CMK (cell line): ENCODE measurements around the gene NPTN.
"Not testable (repeated sequence)": the region's sequence is repeated elsewhere in the genome, so short reads cannot be mapped to it uniquely, and the experiment has no call there.

Source experiments
- DNase-seq: peaks from one replicate; pipeline ENCODE4 v3.0.0-alpha.2; 2010; ENCODE audit warnings: low read depth

Gene NPTN

GRCh38 chr15:73570355-73571032 lies 62.7 kb downstream of the NPTN start:
- no peak for DNase-seq

DNA sequence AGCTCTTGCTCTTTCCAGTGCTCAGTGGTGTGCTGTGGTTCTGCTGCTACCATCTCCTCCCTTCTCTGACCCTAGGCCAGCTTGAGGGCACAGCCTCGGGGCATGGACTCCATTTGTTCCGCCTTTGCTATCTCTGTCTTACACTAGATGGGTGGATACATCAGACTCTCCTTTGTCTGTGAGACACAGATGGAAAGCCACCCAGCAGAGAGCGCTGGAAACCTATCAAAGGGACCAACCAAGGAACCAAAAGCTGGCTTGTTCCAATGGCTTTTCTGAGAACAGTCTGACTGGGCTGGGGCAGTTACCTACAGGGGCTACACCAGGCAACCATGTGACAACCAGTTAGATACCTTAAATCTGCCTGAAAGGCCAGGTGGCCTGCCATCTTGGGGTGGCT lies 63.8 kb downstream of the NPTN start:
- DNase-seq = no peak

- DNase-seq = no peak
These were observed 64.5 kb downstream of the NPTN start for GRCh38 chr15:73568564-73569280.

GRCh38 chr15:73567020-73567419 lies 66.2 kb downstream of the NPTN start:
- DNase-seq = no peak

GRCh38 chr15:73564255-73564654 lies 68.9 kb downstream of the NPTN start:
- no peak for DNase-seq

DNA sequence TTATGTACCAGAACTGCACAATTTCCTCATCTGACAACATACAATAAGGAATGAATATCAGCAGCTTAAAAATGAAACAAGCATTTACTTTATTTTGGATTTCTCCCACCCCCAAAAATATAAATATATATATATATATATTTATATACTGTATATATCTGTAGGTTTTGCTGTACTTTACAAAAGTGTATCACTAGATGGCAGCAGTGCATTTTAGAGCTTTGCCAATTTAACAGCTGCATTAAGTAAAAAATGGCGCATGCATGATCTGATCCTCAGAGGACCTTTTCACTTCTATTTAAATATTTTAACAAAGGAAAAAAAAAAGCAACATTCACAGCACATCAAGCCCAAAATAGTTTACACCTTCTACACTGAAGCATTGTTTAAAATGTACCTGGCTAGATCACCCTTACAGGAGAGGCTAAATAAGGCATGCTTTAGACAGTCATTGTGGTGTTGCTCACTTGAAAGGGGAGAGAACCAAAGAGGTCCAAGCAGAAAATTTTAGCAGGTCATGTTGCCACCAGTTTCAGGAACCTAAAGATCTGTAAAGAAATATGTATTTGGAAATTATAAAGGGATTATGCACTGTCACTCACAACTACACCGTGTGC lies 72.6 kb downstream of the NPTN start:
- no peak for DNase-seq

GRCh38 chr15:73558529-73558928 lies 74.7 kb downstream of the NPTN start:
- no peak for DNase-seq

DNA sequence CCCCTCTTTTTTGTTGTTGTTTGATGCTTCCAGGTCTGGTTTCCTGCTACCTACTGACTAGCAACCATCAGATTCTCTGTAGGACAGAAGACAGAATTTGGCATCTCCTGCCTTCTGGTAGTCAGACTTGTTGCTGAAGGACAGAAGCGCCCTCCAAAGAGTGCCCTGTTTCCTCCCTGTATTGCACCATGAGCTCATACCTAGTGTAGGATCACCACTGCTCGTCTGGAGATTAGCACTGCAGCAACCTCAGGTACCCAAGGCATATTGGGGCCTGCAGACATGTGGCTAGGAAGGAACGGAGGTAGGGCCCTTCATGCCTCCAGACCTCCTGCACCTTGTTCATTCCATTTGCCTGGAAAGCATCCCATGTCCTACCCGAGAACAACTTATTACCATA lies 78.1 kb downstream of the NPTN start:
- DNase-seq = no peak

DNA sequence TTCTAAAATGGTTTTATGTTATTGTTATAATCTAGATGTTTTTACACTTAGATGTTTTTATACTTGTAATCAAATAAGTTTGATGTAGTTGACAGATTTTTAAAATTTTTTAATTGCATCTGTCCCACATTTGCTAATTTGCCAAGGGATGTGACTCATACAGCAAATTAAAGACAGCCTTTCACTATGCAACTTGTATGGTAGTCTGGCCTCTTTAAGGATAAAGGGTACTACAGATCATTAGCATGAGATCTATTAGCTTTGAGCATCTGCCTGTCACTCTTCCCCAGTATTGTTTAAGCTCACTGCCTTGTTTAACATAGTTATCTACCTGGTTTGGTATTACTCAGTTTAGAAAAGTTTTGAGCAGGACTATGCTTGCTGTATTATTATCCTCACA lies 83.0 kb downstream of the NPTN start:
- DNase-seq = no peak

DNA sequence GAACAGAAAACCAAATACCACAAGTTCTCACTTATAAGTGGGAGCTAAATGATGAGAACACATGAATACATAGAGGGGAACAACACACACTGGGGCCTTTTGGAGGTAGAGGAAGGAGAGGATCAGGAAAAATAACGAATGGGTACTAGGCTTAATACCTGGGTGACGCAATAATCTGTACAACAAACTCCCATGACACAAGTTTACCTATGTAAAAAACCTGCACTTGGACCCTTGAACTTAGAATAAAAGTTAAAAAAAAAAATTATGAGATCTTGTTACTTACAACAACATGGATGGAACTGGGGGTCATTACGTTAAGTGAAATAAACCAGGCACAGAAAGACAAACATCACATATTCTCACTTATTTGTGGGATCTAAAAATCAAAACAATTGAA lies 84.3 kb downstream of the NPTN start:
- not testable (repeated sequence) for DNase-seq

DNA sequence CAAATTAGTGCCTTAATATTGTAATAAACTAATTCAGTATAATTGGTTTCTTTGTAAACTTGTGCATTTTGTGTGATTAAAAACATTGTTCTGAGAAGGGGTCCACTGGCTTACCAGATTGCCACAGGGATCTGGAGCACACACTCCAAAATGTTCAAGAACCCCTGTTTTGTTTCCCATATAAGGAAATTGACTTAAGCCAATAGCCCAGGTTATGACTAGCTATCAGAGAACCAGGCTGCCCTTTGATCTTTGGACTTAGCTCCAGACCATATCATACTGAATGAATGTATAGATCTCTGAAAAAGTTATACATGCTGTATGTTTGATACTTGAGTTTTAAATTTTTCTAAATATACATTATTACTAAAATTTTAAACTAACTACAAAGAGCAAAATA lies 91.7 kb downstream of the NPTN start:
- no peak for DNase-seq

DNA sequence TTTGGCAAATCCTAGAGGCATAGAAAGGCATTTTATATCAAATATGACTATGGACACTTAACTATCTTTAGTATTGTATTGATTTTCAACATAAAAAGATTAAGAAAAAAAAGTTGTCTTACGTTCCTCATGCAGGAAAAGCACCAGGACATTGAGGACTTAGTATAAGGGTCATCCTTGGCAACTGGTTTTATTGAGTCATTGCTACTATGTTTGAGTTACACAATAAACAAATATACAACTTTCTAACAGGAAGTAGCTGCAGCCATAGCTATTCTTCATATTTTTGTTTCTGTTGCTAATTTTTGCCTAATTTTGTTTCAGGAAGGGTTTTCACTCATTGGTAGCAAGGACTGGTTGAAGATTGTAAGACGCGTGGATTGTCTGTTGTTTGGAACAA lies 93.0 kb downstream of the NPTN start:
- DNase-seq = no peak

- DNase-seq = no peak
These were observed 93.7 kb downstream of the NPTN start for GRCh38 chr15:73539212-73540128.

- no peak for DNase-seq
These were observed 94.5 kb downstream of the NPTN start for GRCh38 chr15:73538563-73539211.

DNA sequence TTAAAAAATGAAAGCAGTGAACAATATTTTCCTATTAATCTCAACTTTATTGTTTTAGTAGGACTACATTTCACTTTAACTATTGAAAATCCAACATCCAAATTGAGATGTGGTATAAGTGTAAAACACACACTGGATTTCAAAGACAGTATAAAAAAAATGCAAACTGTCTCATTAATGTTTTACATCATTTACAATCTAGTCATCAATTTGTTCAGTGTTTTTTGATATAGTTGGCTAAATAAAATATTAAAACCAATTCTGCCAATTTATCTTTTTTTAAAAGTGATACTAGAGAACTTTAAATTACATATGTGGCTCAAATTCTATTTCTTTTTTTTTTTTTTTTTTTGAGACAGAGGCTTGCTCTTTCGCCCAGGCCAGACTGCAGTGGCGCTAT lies 95.1 kb downstream of the NPTN start:
- no peak for DNase-seq

GRCh38 chr15:73530649-73531048 lies 102.5 kb downstream of the NPTN start:
- no peak for DNase-seq

GRCh38 chr15:73527598-73527997 lies 105.6 kb downstream of the NPTN start:
- no peak for DNase-seq

GRCh38 chr15:73524919-73525318 lies 108.3 kb downstream of the NPTN start:
- DNase-seq = no peak

- no peak for DNase-seq
These were observed 111.2 kb downstream of the NPTN start for GRCh38 chr15:73522011-73522410.

- no peak for DNase-seq
These were observed 114.1 kb downstream of the NPTN start for GRCh38 chr15:73518876-73519733.
